H1 (cell line): Measurements from ENCODE around the gene FRMD4A.

Experiments used
- CTCF ChIP-seq, 3 experiments: IDR thresholded peaks; 1 replicate in 2 of 3; 2 replicates in 1 of 3; pipeline versions ENCODE4 v1.5.1 to v1.6.1; 2011; ENCODE audit warnings: low read length in 3 of 3, mild to moderate bottlenecking in 3 of 3, inconsistent platforms in 2 of 3, low read depth in 1 of 3, moderate library complexity in 1 of 3; ENCODE audit not compliant: insufficient read depth in 1 of 3; ENCODE audit errors: control extremely low read depth in 1 of 3
- EZH2 ChIP-seq: fragments of 200-600 bp; sonication (generic); IDR thresholded peaks from 2 replicates; pipeline ENCODE4 v1.7.1; 2012; ENCODE audit warnings: low read depth, mild to moderate bottlenecking, moderate library complexity, low read length, inconsistent platforms; ENCODE audit not compliant: severe bottlenecking
- HDAC6 ChIP-seq: IDR thresholded peaks from one replicate; pipeline ENCODE4 v1.7.1; 2012; ENCODE audit warnings: low read depth, mild to moderate bottlenecking, inconsistent platforms, low read length, moderate library complexity
- JUND ChIP-seq: IDR thresholded peaks from 2 replicates; pipeline ENCODE4 v1.6.1; 2011; ENCODE audit warnings: mild to moderate bottlenecking, improper control_type of control experiment, low read length
- POLR2A ChIP-seq, 2 experiments: IDR thresholded peaks; 1 replicate in 1 of 2; 2 replicates in 1 of 2; pipeline ENCODE4 v1.6.1; 2011; ENCODE audit warnings: low read depth in 2 of 2, low read length in 2 of 2, mild to moderate bottlenecking in 2 of 2; ENCODE audit errors: control extremely low read depth in 1 of 2
- POLR2AphosphoS5 ChIP-seq: IDR thresholded peaks from 2 replicates; pipeline ENCODE4 v1.6.1; 2011; ENCODE audit warnings: low read depth, low read length
- RAD21 ChIP-seq, 2 experiments: IDR thresholded peaks in 1 of 2; conservative IDR thresholded peaks in 1 of 2; 2 replicates each; pipeline ENCODE4 v1.6.1; 2011; ENCODE audit warnings: low read depth in 2 of 2, low read length in 2 of 2, improper control_type of control experiment in 1 of 2, inconsistent platforms in 1 of 2, mild to moderate bottlenecking in 1 of 2, moderate library complexity in 1 of 2
- RFX5 ChIP-seq: IDR thresholded peaks from 2 replicates; pipeline ENCODE4 v1.6.1; 2011; ENCODE audit warnings: low read depth, low read length, improper control_type of control experiment, borderline replicate concordance
- RNF2 ChIP-seq: fragments of 200-900, 300-1000 bp; sonication (generic); IDR thresholded peaks from 2 replicates; pipeline ENCODE4 v1.7.1; 2016; ENCODE audit warnings: borderline replicate concordance, low read depth, mild to moderate bottlenecking, antibody characterized with exemption, low read length; ENCODE audit not compliant: poor library complexity, severe bottlenecking; ENCODE audit errors: missing control alignments
- SP2 ChIP-seq: IDR thresholded peaks from 2 replicates; pipeline ENCODE4 v1.6.1; 2012; ENCODE audit warnings: mild to moderate bottlenecking, low read length, inconsistent platforms
- SP4 ChIP-seq: IDR thresholded peaks from 2 replicates; pipeline ENCODE4 v1.6.1; 2012; ENCODE audit warnings: low read length, inconsistent platforms
- TF ChIP-seq, protein P1 (sequence below): IDR thresholded peaks from 2 replicates; pipeline ENCODE4 v1.6.1; 2011; ENCODE audit warnings: low read length, improper control_type of control experiment

DNA sequence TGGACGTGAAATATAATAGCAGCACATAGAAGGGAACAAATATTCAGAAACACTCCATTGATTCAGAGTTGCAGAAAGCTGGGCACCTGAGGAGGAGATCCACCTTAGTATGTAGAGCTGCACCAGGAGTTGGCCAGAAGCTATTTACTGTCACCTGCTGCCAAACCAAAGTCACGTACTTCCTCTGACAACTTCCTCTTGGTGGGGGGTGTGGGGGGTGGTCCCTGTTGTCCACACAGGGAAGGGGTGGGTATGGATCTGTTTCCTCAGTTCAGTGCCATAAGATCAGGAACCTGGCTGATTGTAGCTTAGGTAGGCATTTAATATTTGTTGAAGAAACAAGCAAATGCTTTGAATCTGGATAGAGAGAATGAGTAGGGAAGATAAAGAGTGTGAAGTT, 264.6 kb downstream of the FRMD4A start:
- TF ChIP-seq, protein P1, sequence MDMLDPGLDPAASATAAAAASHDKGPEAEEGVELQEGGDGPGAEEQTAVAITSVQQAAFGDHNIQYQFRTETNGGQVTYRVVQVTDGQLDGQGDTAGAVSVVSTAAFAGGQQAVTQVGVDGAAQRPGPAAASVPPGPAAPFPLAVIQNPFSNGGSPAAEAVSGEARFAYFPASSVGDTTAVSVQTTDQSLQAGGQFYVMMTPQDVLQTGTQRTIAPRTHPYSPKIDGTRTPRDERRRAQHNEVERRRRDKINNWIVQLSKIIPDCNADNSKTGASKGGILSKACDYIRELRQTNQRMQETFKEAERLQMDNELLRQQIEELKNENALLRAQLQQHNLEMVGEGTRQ, result no peak
- no peak for TF ChIP-seq EZH2
- TF ChIP-seq JUND, result no peak
- no peak for TF ChIP-seq RFX5
- no peak for TF ChIP-seq CTCF (IDR thresholded peaks at IDR 0.05; ENCODE audit: control extremely low read depth in 1 of 3, insufficient read depth in 1 of 3, low read depth in 1 of 3, low read length in 3 of 3)
- no peak for TF ChIP-seq POLR2AphosphoS5
- TF ChIP-seq RNF2, result no peak
- TF ChIP-seq HDAC6, result no peak
- TF ChIP-seq RAD21 (IDR thresholded peaks at IDR 0.05 in 1 of 2, conservative IDR thresholded peaks at IDR 0.05 in 1 of 2; ENCODE audit: low read depth in 2 of 2, low read length in 2 of 2), result no peak
- TF ChIP-seq POLR2A (IDR thresholded peaks at IDR 0.05; ENCODE audit: control extremely low read depth in 1 of 2, low read depth in 2 of 2, low read length in 2 of 2), result no peak
- no peak for TF ChIP-seq SP4
- no peak for TF ChIP-seq SP2
